Dendritic cell treated with granulocyte-macrophage colony-stimulating factor and Interleukin-4, amounts not matched to agents 40 ng/mL and 50 ng/mL, for 4 days (primary cell): ENCODE measurements around the gene DCAF15.
"Not testable (repeated sequence)": the region's sequence is repeated elsewhere in the genome, so short reads cannot be mapped to it uniquely, and the experiment has no call there.

Experiments
- H3K27ac Mint-ChIP-seq: one replicate; pipeline ENCODE4 v1.8.0; 2022; ENCODE audit warnings: mild to moderate bottlenecking, mixed read lengths
- H3K27me3 Mint-ChIP-seq: one replicate; pipeline ENCODE4 v1.8.0; 2022; ENCODE audit warnings: mild to moderate bottlenecking, mixed read lengths
- H3K36me3 Mint-ChIP-seq: one replicate; pipeline ENCODE4 v1.8.0; 2022; ENCODE audit warnings: low read depth, mixed read lengths
- H3K4me1 Mint-ChIP-seq: one replicate; pipeline ENCODE4 v1.8.0; 2022; ENCODE audit warnings: low read depth, mixed read lengths
- H3K4me3 Mint-ChIP-seq: one replicate; pipeline ENCODE4 v1.8.0; 2022; ENCODE audit warnings: mild to moderate bottlenecking, moderate library complexity, mixed read lengths
- H3K9me3 Mint-ChIP-seq: one replicate; pipeline ENCODE4 v1.8.0; 2022; ENCODE audit warnings: mixed read lengths
- intact Hi-C: fragments of 100-400 bp; cut with micrococcal nuclease; formaldehyde crosslinking; loops from one replicate; pipeline ENCODE4 v1.15.0; 2022

DCAF15 gene

DNA sequence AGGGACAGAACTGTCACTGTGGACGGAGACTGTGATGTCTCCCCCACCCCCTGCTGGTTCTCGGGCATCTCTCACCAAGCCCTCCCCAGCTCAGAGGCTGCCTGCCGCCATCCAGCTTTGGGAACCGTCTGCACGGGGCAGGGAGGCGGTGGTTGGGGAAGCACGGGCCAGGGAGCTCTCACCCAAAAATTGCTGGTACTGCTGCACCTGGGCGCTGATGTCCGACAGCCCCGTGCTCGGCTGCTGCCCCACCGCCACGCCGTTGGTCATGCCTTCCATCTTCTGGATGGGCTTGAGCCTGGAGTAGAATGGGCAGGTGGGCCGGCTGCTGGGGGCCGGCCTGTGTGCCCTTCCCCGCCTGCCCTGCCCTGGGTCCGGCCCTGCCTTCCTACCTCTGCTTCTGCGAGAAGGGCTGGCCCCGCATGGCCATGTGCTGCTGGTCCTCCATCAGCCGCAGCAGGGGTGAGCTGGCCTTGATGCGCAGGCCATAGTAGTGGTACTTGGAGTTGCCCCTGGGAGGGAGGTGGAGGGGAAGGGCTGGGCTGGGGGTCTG, 16.1 kb downstream of the DCAF15 start:
- no peaks in the 10 kb centered on the region for H3K27me3 Mint-ChIP-seq
- no peaks in the 10 kb centered on the region for H3K9me3 Mint-ChIP-seq
- intact Hi-C loops, result no loop called here
- H3K4me1 Mint-ChIP-seq, result no peaks in the 10 kb centered on the region
- no peak overlapping the region for H3K4me3 Mint-ChIP-seq
- no peak overlapping the region for H3K27ac Mint-ChIP-seq
- H3K36me3 Mint-ChIP-seq, result peaks cover 96% of the 10 kb centered on the region

DNA sequence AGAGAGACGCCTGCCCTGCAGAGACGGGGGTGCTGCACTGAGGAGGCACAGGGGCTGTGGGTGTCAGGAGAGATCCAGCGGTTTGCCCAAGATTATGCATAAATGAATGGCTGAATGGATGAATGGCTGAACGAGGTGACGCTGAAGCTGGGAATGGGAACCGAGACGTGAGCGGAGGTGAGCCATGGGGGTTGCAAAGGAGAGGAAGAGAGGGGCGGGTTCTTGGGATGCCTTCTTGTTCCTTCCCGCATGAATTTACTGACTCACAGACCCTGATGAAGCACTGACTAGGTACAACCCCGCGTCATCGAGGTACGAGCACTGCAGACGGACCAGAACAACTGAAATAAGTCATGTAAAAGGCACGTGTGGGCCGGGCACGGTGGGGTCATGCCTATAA, 16.7 kb downstream of the DCAF15 start:
- intact Hi-C loops, result no loop called here
- Mint-ChIP-seq H3K4me1 (no peaks in the 10 kb centered on the region), H3K27ac (no peak overlapping the region), H3K27me3 (no peaks in the 10 kb centered on the region), H3K9me3 (no peaks in the 10 kb centered on the region), H3K4me3 (no peak overlapping the region), H3K36me3 (peaks cover 95% of the 10 kb centered on the region)

DNA sequence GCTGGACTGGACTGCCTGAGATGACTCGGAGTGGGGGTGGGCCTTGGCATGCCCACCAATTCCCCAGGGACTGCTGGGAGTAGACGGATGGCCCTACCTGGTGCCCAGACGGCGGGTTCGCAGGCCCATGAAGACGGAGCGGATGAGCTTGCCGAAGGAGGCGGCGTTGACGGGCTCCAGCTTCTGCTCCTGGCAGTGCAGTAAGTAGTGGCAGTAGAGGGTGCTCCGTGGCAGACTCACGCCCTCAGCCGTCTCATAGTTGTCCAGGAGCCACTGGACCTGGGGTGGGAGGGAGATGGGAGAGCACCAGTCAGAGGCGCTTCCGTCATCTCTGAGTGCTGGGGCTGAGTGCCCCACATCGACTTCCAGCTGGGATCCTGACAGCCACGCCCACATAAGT, 17.6 kb downstream of the DCAF15 start:
- no peak overlapping the region for H3K4me3 Mint-ChIP-seq
- H3K27ac Mint-ChIP-seq, result no peak overlapping the region
- no peaks in the 10 kb centered on the region for H3K4me1 Mint-ChIP-seq
- H3K27me3 Mint-ChIP-seq, result no peaks in the 10 kb centered on the region
- intact Hi-C loops, result no loop called here
- H3K36me3 Mint-ChIP-seq, result peaks cover 95% of the 10 kb centered on the region
- no peaks in the 10 kb centered on the region for H3K9me3 Mint-ChIP-seq

DNA sequence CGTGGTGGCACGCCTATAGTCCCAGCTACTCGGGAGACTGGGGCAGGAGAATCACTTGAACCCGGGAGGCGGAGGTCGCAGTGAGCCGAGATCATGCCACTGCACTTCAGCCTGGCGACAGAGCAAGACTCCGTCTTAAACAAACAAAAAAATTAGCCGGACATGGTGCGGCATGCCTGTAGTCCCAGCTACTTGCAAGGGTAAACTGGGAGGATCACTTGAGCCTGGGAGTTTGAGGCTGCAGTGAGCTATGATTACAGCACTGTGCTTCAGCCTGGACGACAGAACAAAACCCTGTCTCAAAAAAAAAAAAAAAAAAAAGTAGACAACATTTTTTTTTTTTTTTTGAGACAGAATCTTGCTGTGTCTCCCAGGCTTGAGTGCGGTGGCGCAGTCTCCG, 19.6 kb downstream of the DCAF15 start:
- intact Hi-C loops, H3K9me3 Mint-ChIP-seq, H3K27ac Mint-ChIP-seq, H3K27me3 Mint-ChIP-seq, H3K4me1 Mint-ChIP-seq, H3K4me3 Mint-ChIP-seq: not testable (repeated sequence)
- peaks cover 95% of the 10 kb centered on the region for H3K36me3 Mint-ChIP-seq

DNA sequence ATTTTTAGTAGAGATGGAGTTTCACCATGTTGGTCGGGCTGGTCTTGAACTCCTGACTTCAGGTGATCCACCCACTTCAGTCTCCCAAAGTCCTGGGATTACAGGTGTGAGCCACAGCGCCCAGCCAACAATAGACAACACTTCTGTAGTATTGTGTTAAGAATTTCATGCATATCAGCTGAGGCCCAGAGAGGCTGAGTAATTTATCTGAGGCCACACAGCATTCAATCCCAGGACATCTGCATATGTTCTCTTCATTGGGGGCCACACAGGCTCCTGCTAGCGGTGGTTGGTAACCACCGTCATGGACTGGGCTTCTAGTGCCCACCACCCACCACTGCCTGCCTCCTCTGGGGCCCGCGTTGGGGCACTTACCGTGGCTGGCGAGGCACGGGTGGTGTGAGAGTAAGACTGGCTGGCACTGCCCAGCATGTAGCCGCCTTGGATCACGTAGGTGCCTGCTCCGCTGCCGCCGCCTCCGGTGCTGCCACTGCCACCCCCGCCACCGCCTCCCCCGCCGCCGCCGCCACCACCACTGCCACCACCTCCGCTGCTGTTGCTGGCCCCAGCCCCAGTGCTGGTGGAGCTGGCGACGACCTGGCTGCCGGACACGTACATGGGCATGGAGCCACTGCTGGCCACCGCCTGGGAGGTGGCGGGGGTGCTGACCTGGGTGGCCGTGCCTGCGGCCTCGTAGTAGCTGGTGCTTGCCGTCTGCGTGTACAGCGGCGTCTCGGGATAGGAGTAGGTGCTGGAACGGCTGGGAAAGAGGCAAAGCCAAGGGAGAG, 20.3 kb downstream of the DCAF15 start:
- Mint-ChIP-seq H3K9me3 (no peaks in the 10 kb centered on the region), H3K36me3 (peaks cover 93% of the 10 kb centered on the region), H3K4me3 (no peak overlapping the region)

DNA sequence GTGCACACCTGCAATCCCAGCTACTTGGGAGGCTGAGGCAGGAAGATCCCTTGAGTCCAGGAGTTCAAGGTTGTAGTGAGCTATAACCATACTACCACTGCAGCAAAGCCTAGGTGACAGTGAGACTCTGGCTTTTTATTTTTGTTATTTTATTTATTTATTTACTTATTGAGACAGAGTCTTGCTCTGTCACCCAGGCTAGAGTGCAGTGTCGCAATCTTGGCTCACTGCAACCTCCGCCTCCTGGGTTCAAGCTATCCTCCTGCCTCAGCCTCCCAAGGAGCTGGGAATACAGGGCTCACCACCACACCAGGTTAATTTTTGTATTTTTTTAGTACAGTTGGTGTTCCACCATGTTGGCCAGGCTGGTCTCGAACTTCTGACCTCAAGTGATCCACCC, 21.2 kb downstream of the DCAF15 start:
- H3K4me1 Mint-ChIP-seq, result peaks cover 13% of the 10 kb centered on the region
- H3K36me3 Mint-ChIP-seq, result peaks cover 89% of the 10 kb centered on the region
- H3K27me3 Mint-ChIP-seq, H3K27ac Mint-ChIP-seq, H3K4me3 Mint-ChIP-seq, intact Hi-C loops, H3K9me3 Mint-ChIP-seq: not testable (repeated sequence)

More for the DNA sequence above, 20.3 kb downstream of the DCAF15 start:
- H3K27me3 Mint-ChIP-seq, result no peaks in the 10 kb centered on the region
- intact Hi-C loops, result no loop called here
- H3K27ac Mint-ChIP-seq, result no peak overlapping the region
- H3K4me1 Mint-ChIP-seq, result peaks cover 7% of the 10 kb centered on the region

DNA sequence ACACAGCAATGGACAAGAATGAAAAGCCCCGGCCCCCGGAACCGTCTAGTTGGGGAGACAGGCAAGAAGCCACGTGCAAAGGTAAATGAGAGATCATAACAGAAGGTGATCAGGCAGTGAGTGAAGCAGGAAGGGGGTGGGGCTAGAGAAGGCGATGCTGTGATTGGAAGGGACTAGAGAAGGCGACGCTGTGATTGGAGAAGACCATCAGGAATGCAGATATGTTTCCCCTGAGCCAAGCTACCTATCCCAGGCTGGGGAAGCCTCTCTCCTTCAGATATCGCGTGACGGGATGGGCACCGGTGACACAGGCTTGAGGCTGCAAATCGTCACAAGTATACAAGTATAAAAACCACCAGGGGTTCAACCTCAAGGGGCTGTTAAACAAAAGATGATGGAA, 21.8 kb downstream of the DCAF15 start:
- Mint-ChIP-seq H3K4me3 (no peak overlapping the region), H3K9me3 (no peaks in the 10 kb centered on the region), H3K36me3 (peaks cover 83% of the 10 kb centered on the region), H3K4me1 (peaks cover 15% of the 10 kb centered on the region), H3K27me3 (no peaks in the 10 kb centered on the region), H3K27ac (no peak overlapping the region)
- intact Hi-C loops, result no loop called here

DNA sequence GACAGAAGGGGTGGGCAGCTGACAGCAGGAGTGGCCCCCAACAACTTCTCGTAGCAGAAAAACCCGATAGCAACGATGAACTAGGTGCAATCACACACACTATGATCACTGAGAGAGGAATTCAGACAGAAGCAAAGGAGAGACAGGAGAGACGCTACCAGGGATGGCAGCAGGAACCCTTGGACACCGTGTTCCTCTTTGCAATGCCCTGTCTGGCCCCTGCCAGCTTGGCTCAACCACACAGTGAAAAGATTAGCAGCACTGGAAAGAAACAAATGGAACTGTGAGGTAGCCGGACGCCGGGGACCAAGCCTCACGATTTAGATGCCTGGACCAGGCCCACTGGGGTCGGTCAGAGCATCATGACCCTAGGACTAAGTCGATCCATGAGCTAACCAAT, 23.6 kb downstream of the DCAF15 start:
- H3K4me1 Mint-ChIP-seq, result peaks cover 32% of the 10 kb centered on the region
- no peaks in the 10 kb centered on the region for H3K27me3 Mint-ChIP-seq
- H3K36me3 Mint-ChIP-seq, result peaks cover 80% of the 10 kb centered on the region
- no peak overlapping the region for H3K27ac Mint-ChIP-seq
- intact Hi-C loops, result no loop called here
- H3K4me3 Mint-ChIP-seq, result no peak overlapping the region
- no peaks in the 10 kb centered on the region for H3K9me3 Mint-ChIP-seq

DNA sequence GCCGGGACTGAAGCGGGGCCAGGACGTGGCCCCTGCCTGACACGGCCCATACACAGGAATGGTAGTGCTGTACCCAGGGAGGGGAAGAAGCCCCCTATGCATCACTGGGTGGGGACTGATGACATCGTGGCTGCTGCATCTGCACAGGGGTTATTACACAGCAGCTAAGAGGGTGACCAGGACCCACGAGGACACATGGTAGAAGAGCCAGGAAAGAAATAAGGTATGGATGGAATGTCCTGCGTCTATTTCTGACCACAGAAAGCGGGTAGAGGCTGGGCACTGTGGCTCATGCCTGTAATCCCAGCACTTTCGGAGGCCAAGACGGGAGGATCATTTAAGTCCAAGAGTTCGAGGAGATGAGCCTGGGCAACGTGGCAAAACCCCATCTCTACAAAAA, 24.1 kb downstream of the DCAF15 start:
- peak overlapping the region; percentile 1 for H3K27ac Mint-ChIP-seq
- no peaks in the 10 kb centered on the region for H3K27me3 Mint-ChIP-seq
- no peak overlapping the region for H3K4me3 Mint-ChIP-seq
- H3K4me1 Mint-ChIP-seq, result peaks cover 38% of the 10 kb centered on the region
- intact Hi-C loops, result no loop called here
- H3K36me3 Mint-ChIP-seq, result peaks cover 79% of the 10 kb centered on the region
- H3K9me3 Mint-ChIP-seq, result no peaks in the 10 kb centered on the region

DNA sequence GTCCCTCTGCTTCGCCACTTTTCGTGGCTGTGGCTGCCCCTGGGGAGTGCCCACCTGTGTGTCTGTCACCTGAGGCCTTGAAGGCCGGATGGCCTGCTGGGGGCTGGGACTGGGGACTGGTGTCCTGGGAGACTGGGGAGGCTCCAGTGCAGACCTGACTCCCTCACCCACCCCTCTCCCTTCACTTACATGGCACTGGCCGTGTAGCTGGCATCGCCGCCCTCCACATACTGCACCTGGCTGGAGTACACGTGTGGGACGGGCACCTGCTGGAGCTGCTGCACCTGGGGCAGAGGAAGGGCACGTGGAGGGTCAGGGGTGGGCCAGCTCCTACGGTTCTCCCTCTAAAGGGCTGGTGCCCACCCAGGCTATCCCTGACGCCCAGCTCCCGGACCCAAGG, 25.5 kb downstream of the DCAF15 start:
- Mint-ChIP-seq H3K36me3 (peaks cover 83% of the 10 kb centered on the region), H3K4me1 (peaks cover 45% of the 10 kb centered on the region), H3K9me3 (no peaks in the 10 kb centered on the region), H3K27ac (peak overlapping the region; percentile 86), H3K27me3 (no peaks in the 10 kb centered on the region), H3K4me3 (peak overlapping the region; percentile 71)
- intact Hi-C loops, result loop anchor here (2.0 kb wide), 1 partner anchor 27 kb away; no protein-coding TSS in a partner anchor

DNA sequence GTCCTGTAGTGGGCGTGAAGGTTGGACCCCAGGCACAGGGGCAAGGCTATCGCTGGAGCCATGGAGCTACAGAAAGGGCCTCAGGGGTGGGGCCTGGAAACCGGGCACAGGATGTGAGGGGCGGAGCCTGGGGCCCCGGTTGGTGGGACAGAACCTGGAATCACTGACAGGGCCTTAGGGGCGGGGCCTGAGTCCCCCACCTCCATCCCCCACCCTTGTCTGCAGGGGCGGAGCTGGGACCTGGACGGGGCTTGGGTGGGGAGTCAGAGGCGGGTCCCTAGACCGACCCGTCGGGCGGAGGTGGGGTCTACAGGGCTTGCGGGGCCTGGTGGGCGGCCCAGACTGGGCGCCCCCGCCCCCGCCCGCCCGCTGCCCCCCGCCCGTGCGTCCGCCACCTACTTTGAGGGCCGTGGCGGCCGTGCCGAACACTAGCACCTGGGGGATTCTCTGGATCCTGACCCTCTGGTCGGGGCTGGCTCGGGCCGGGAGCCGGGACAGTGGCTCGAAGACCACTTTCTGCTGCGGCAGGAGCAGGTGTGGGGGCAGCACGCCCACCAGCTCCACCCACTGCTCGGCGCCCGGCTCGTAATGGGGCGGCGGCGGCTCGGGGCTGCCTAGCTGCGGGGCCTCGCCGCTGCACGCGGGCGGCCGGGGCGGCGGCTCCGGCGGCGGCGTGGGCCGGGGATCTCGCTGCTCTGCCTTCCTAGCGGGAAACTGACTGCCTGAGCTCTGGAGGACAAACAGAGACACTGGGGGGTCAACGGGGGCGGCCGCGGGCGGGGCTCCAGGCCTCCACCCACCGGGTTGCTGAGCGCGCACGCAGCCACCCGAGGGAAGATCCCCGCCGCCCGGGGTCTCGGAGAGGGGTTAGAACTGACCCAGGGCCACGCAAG, 26.3 kb downstream of the DCAF15 start:
- peak overlapping the region; percentile 71 for H3K4me3 Mint-ChIP-seq
- H3K4me1 Mint-ChIP-seq, result peaks cover 45% of the 10 kb centered on the region
- intact Hi-C loops, result loop anchor here (2.0 kb wide), 1 partner anchor 26 kb away; no protein-coding TSS in a partner anchor
- H3K36me3 Mint-ChIP-seq, result peaks cover 85% of the 10 kb centered on the region
- no peaks in the 10 kb centered on the region for H3K27me3 Mint-ChIP-seq
- H3K9me3 Mint-ChIP-seq, result no peaks in the 10 kb centered on the region
- H3K27ac Mint-ChIP-seq, result peak overlapping the region; percentile 86

DNA sequence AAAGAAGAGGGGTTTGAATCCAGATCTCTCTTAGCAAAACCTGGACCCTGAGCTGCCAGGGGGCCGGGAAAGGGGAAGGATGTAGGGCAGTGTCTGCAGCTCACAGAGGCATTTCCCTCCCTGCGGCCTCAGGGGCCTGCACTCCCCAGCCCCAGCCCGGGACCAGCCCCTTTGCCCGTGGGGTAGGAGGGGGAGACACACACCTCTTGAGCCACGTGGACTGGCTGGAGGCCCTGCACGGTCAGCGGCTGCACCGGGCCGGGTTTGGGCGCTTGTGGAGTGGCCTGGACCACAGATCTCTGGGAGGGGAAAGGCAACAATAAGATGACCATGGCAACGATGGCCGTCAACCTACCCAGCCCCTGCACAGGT, 26.9 kb downstream of the DCAF15 start:
- Mint-ChIP-seq H3K27me3 (no peaks in the 10 kb centered on the region), H3K4me3 (peak overlapping the region; percentile 70), H3K36me3 (peaks cover 80% of the 10 kb centered on the region), H3K27ac (peak overlapping the region; percentile 86), H3K9me3 (no peaks in the 10 kb centered on the region), H3K4me1 (peaks cover 46% of the 10 kb centered on the region)
- intact Hi-C loops, result loop anchor here (2.0 kb wide), 1 partner anchor 26 kb away; no protein-coding TSS in a partner anchor

DNA sequence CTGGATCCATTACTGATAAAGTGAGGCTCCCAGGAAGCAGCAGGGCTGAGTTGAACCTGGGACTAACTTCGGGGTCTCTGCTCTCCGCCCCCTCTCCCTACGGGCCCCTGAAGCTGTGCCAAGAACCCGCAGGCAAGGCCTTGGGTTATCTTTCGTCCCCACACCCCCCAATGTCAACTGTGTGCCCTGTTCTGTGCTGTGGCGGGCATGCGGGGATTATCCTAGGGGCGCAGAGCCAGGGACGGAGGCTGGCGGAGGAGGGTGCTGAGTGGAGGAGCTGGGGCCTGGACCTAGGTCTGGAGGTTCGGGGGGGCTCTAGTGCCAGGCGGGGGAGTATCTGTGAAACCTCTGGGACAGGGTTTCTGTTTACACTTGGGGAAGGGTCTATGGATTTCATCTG, 27.4 kb downstream of the DCAF15 start:
- H3K27me3 Mint-ChIP-seq, result no peaks in the 10 kb centered on the region
- H3K27ac Mint-ChIP-seq, result peak overlapping the region; percentile 86
- H3K4me3 Mint-ChIP-seq, result peak overlapping the region; percentile 70
- intact Hi-C loops, result loop anchor here (2.0 kb wide), 1 partner anchor 25 kb away; no protein-coding TSS in a partner anchor
- H3K9me3 Mint-ChIP-seq, result no peaks in the 10 kb centered on the region
- peaks cover 51% of the 10 kb centered on the region for H3K4me1 Mint-ChIP-seq
- H3K36me3 Mint-ChIP-seq, result peaks cover 75% of the 10 kb centered on the region

DNA sequence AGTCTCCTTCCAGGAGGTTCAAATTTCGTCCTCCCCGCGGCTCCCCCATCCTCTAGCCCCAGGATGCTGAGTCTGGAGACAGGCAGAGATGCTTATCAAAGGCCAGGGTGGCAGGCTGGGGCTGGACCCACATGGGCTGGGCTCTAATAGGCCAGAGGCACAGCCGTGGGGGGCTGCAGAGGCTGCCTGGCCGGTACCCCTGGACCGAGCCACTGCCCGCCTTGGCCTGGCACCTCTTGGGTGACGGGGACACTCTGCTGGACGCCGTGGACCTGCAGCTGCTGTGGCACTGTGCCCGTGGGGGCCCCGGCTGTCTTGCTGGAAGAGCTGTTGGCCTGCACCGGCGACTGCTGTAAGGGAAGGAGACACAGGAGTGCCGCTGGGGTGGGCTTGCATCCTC, 28.0 kb downstream of the DCAF15 start:
- Mint-ChIP-seq H3K36me3 (peaks cover 69% of the 10 kb centered on the region), H3K4me3 (no peak overlapping the region), H3K9me3 (no peaks in the 10 kb centered on the region), H3K27ac (peak overlapping the region; percentile 74), H3K4me1 (peaks cover 57% of the 10 kb centered on the region), H3K27me3 (no peaks in the 10 kb centered on the region)
- intact Hi-C loops, result no loop called here
